Measurements from ENCODE around the gene CD93.

DNA sequence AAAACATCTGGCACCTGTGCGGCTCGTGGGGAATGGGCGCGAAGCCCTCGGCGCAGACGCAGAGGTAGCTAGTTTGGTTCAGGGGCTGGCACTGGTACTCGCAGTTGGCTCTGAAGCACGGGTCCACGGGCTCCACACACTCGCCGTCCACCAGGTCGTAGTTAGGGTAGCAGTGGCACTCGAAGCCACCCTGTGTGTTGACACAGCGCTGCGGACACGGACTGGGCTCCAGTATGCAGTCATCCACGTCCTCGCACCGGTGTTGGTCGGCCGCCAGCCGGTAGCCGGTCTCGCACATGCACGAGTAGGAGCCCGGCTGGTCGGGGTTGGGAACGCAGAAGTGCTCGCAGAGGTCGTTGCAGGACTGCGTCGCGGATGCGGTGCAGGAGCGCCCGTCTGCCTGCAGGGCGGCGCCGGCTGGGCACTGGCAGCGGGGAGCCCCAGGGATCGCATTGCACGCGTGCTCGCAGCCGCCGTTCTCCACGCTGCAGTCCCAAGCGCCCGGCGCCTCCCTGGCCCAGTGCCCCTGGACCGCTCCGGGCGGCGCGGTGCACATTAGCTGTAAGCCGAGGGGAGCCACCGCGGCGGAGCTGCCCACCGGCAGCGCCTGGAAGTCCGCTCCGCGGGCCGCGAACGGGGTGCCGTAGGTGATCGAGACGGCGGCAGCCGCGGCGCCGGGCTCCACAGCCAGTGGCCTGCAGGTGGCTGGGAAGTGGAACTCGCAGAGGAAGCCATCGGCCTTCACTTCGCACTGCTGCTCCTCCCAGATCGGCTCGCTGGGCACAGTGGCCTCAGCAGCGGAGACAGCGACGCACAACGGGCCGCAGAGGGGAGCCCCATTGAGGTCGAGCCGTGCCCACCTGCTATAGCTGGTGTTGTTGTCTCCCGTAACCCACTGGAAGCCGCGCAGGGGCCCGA is 37.6 kb downstream of the CD93 start:
- TF ChIP-seq, protein P1, sequence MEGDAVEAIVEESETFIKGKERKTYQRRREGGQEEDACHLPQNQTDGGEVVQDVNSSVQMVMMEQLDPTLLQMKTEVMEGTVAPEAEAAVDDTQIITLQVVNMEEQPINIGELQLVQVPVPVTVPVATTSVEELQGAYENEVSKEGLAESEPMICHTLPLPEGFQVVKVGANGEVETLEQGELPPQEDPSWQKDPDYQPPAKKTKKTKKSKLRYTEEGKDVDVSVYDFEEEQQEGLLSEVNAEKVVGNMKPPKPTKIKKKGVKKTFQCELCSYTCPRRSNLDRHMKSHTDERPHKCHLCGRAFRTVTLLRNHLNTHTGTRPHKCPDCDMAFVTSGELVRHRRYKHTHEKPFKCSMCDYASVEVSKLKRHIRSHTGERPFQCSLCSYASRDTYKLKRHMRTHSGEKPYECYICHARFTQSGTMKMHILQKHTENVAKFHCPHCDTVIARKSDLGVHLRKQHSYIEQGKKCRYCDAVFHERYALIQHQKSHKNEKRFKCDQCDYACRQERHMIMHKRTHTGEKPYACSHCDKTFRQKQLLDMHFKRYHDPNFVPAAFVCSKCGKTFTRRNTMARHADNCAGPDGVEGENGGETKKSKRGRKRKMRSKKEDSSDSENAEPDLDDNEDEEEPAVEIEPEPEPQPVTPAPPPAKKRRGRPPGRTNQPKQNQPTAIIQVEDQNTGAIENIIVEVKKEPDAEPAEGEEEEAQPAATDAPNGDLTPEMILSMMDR (IDR thresholded peaks at IDR 0.05) = peak; percentile 31 to 59 (median 51)
- TF ChIP-seq POLR2A (IDR thresholded peaks at IDR 0.05) = no peak

Measured in heart left ventricle (tissue), 13 donors.